ENCODE results near the gene SHB. TPM values are rescaled to one million over a fixed set of nuclear protein-coding genes. Genes with fewer than 3 reads are reported as not detected.
A peak's percentile ranks its signal among the peaks of the same experiment; 100 is the strongest.

The SHB gene
- polyA plus RNA-seq, 10 donors, result 4.5 to 7.9 (median 5.9) TPM

GRCh38 chr9:37990404-37991015, 78.5 kb downstream of the SHB start:
- DNase-seq, result no peak

GRCh38 chr9:37989701-37990100, 79.3 kb downstream of the SHB start:
- DNase-seq, result no peak

GRCh38 chr9:37988602-37989001, 80.4 kb downstream of the SHB start:
- no peak for DNase-seq

- DNase-seq, result no peak
These were observed 81.0 kb downstream of the SHB start for GRCh38 chr9:37988041-37988440.

- no peak for DNase-seq
These were observed 81.5 kb downstream of the SHB start for GRCh38 chr9:37987467-37987981.

GRCh38 chr9:37986771-37987258, 82.2 kb downstream of the SHB start:
- DNase-seq, result no peak

GRCh38 chr9:37986001-37986400, 83.0 kb downstream of the SHB start:
- no peak for DNase-seq

GRCh38 chr9:37984672-37985611, 84.1 kb downstream of the SHB start:
- peak in 2 of 3 donors; percentile 69 for DNase-seq

- DNase-seq, result no peak
These were observed 84.8 kb downstream of the SHB start for GRCh38 chr9:37984278-37984671.

GRCh38 chr9:37983381-37984067, 85.5 kb downstream of the SHB start:
- no peak for DNase-seq

- no peak for DNase-seq
These were observed 89.2 kb downstream of the SHB start for GRCh38 chr9:37979844-37980243.

GRCh38 chr9:37978983-37979382, 90.0 kb downstream of the SHB start:
- DNase-seq, result no peak

GRCh38 chr9:37978481-37978864, 90.6 kb downstream of the SHB start:
- DNase-seq, result no peak

GRCh38 chr9:37977851-37978480, 91.1 kb downstream of the SHB start:
- DNase-seq, result no peak

- DNase-seq, result peak; percentile 60 to 80 (median 68)
These were observed 92.1 kb downstream of the SHB start for GRCh38 chr9:37976714-37977477.

GRCh38 chr9:37975639-37976038, 93.4 kb downstream of the SHB start:
- no peak for DNase-seq

GRCh38 chr9:37974506-37975173, 94.4 kb downstream of the SHB start:
- DNase-seq, result no peak

- DNase-seq, result no peak
These were observed 96.6 kb downstream of the SHB start for GRCh38 chr9:37972351-37972848.

- no peak for DNase-seq
These were observed 97.3 kb downstream of the SHB start for GRCh38 chr9:37971691-37972090.

- DNase-seq, result no peak
These were observed 97.9 kb downstream of the SHB start for GRCh38 chr9:37971108-37971459.
